Activated CD4-positive, alpha-beta T cell treated with anti-CD3 and anti-CD28 coated beads, Interleukin-2, amount 50 U/mL, for 24 hours (primary cell): Measurements from ENCODE around the gene SYS1.

ENCODE experiments used
- DNase-seq, 2 donors: peaks; one replicate each; pipeline ENCODE4 v3.0.0-alpha.2; 2020; ENCODE audit warnings: low read depth in 1 of 2, low spot score in 1 of 2

SYS1 gene

DNA sequence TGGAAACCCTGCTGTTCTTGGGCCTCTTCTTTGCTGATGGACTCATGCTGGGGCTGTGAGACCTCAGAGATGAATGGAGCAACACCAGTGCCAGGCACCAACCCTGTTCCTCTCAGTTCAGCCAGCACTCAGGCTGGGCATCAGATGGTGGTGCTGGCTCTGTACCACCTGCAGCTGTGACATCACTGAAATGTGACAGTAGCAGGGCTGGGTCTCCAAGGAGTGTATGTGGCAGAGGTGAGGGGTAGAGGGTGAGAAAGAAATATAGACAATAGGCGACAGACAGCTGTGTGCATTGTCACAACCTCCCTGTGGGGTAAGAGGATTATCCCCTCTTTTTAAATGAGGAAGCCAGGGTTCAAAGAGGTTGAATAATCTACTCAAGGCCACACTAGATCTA, 15.2 kb downstream of the SYS1 start, which contains the start of gene TP53TG5:
TP53TG5 (minus strand) TSS at position 135 of the 400 bp plus-strand sequence; CDS start at position 46, 89 bp downstream.
- DNase-seq = no peak

DNA sequence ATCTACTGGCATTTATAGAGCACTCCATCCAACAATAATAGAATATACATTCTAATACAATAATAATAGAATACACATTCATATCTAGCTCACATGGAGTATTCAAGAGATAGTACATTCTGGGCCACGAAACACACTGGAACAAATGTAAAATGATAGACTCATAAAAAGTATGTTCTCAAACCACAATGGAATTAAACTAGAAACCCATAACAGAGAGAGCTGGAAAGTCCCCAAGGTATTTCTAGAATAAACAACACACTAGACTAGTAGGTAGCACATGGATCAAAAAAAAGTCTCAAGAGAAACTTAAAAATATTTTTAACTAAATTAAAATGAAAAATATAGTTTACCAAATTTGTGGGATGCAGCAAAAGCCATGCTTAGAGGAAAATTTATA, 24.3 kb downstream of the SYS1 start:
- DNase-seq = no peak

DNA sequence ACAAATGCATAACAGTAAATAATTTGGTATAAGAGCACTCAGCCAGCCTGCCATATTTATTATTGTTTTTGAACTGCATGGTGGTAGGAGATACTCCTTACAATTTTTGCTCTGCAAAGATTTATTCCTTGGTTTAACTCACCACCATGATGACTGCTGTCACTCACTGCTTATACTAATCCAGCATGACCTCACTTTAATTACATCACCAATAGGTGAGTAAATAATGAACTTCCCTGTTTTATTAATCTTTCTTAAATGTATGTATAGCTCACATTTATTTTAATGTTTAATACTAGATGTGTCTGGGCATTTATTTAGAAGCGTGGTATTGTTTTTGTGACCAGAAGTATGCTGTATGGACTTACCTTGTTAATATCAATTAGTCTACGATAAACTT, 28.0 kb downstream of the SYS1 start:
- DNase-seq = no peak

DNA sequence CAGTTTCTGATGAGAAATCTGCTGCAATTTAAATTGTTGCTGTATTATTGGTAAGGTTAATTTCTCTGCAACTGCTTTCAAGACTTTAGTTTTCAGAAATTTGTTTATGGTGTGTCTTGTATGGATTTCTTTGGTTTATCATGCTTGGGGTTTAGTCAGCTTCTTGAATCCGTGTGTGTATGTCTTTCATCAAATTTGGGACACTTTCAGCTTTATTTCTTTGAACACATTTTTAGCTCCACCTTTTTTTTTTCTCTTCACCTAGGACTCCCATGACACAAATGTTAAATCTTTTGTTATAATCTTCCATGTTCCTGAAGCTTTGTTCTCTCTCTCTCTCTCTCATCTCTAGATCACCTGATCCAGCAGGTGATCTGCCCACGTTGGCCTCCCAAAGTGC, 28.6 kb downstream of the SYS1 start:
- no peak for DNase-seq

DNA sequence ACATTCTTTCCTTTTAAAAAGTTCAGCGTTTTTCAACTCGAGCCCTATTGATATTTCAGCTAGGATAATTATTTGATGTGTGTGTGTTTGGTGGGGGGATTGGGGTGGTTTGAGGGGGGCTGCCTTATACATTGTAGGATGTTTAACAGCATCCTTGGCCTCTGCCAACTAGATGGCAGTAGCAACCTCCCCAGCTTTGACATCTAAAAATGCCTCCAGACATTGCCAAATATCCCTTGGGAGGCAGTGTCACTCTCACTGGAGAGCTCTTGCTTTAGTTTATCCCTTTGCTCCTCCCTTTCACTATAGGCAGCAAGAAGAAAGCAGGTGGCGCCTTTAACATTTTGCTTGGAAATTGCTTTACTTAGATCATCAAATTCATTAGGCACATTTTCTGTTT, 29.8 kb downstream of the SYS1 start:
- no peak for DNase-seq

DNA sequence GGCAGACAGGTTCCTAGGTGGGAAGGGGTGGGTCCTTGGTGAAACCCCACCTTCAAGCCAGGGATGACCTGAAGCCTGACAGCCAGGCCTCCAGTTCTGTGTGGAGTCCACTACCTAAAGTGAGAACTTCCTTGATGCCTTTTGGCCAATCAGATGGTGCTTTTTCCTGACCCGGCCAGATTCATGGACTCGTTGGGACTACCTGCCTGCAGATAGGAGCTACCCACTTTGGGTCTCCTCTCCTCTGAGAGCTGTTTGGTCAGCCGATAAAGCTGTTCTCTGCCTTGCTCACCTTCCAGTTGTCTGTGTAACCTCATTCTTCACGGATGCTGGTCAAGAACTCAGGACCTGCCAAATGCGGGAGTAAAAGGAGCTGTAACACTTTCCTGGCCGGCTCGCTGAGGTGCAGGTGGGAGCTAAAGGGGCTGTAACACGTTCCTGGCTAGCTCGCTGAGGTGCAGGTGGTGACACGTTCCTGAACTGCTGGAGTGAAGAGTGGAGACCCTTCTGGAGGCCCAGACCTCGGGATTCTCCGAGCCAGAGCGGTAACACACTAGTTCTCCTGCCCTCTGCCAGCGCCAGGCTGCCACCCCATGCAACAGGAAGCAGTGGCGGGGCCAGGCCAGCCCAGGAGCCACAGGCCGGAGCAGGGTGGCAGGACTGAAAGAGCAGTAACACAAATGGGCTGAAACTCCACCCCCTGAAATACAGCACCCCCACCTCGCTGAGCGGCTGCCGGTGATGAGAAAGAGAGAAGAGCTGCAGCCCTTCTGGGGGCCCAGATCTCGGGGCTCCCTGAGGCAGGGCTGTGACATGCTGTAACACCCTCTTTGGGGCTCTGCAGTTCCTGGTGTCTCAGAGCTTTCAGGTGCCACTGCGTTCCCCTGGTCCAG, 31.5 kb downstream of the SYS1 start:
- DNase-seq = no peak

DNA sequence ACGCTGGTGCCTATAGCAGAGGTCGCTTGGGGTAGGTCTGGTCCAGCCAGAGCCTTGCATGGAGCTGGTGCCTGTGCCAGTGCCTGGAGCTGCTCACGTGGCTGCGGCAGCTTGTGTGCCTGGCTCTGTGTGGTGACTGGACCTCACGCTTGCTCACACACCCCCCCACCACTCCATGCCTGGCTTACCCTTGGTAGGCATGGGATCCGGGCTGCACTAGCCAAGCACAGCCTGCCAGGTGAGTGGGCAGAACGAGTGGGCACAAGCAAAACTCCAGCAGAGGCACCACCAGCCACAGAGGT, 32.1 kb downstream of the SYS1 start:
- DNase-seq = no peak

DNA sequence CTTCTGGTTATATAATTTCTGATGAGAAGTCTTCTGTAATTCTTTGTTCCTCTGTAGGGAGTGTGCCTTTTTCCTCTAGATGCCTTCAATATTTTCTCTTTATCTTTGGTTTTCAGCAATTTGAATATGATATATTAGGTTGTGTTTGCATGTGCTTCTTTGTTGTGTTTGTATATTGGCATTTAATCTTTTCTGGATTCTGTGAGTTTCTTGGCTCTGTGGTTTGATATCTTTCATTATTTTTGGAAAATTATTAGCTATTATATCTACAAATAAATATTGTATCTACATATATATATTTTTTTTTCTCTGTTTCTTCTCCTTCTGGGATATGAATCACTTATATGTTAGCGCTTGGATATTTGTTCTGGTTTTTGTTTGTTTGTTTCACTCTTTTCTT, 36.1 kb downstream of the SYS1 start:
- DNase-seq = no peak

DNA sequence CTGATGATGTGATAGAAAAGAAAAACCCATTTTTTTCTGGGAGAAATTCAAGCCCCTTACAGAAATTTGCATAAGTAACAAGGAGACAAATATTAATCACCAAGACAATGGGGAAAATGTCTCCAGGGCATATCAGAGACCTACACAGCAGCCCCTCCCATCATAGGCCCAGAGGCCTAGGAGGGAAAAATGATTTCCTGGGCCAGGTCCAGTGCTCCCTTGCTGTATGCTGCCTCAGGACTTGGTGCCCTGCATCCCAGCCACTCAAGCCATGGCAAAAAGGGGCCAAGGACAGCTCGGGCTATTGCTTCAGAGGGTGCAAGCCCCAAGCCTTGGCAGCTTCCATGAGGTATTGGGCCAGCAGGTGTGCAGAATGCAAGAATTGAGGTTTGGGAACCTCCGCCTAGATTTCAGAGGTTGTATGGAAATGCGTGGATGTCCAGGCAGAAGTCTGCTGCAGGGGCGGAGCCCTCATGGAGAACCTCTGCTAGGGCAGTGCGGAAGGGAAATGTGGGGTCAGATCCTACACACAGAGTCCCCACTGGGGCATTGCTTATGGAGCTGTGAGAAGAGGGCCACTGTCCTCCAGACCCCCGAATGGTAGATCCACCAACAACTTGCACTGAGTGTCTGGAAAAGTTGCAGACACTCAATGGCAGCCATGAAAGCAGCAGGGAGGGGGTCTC, 37.5 kb downstream of the SYS1 start:
- DNase-seq = no peak

DNA sequence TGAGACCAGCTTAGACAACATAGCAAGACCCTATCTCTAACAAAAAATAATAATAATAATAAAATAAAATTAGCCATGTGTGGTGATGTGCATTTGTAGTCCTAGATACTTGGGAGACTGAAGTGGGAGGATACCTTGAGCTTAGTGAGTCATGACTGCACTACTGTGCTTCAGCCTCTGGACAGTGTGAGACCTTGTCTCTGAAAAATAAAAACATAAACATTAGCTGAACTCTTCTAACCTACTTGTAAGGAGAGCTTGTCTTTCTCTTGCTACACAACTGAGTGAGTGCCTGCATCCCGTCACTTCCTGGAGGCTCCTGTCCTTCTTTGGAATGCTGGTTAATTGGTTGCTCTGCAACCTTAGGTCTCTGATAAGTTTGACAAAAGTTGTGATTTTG, 40.0 kb downstream of the SYS1 start:
- DNase-seq = no peak

DNA sequence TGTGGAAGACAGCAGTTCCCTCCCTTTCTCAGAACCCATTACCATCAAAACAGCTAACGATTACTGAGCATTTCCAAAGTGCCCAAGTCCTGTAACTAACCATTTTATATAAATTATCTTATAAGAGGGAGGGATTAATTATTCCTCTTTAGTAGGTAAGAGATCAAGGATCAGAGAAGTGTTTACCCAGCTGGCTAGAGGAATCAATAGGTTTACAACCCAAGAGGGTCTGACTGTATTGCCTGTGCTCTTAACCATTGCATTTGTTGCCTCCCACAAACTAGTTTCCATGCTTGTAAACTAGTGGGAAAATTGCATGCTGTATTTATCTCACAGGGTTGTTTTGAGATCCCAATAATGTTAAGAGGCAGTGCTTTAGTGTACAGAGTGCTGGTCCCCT, 41.5 kb downstream of the SYS1 start:
- no peak for DNase-seq

DNA sequence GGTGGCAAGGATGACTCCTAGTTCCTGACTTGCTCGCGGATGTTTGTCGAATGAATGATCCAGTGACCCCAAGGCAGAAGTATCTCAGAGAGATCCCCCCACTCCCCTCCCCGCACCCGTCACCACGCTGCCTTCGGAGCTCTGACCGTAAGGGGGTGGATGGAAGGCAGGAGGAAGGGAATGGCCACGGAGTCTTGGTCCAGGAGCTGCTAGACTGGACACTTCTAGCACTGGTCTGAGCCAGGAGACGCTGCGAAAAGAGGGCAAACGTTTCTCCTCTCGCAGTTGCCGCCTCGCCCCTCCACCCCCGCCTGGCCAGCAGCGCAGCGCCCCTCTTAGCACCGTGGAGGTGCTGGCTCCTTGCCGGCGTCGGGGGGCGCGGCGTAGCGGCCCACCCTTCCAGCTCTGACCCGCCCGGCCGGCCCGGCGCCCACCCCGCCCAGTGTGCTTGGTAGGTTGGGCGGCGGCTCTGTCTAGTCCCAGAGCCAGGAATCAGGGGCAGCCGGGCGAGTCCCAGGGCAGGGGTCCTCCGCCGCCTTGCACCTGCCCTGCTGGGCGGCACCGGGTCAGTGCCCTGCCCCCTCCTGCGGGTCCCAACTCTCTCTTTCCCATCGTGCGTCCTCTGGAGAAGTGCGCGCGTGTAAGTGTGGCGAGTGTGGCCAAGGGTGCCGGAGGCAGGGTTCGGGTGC, 42.8 kb downstream of the SYS1 start:
- no peak for DNase-seq

DNA sequence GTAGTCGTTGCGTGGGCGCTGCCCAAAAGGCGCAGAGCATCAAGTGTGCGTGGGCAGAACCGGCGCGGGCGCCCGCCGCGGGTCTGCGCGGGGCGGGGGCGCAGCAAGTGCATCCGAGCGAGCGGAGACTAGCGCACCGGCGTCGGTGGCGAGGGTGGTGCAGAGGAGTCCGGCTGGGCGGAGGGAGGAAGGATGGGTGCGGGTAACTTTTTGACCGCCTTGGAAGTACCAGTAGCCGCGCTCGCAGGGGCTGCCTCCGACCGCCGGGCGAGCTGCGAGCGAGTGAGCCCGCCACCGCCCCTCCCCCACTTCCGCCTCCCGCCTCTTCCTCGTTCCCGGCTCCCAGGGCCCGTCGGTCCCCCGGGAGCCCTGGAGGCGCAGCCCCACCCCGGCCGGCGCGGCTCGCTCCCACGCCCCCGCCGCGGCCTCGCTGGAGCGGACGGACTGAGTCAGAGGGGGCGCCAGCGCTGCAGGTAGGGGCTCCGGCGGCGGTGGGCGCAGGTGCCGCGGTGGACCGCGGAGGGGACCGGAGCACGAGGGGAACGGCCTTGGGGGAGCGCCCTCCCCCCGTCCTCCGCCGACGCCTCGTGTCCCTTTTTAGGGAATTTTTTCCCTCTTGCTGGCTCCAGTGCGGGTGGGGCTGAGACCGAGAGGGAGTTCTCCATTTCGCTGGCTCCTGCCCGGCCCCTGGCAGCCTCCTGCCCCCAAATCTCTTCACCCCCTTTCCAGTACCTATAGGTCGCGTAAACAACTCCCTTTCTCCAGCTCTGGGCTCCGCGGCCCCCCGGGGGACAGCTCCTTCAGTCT, 43.5 kb downstream of the SYS1 start:
- peak in 1 of 2 donors; percentile 33 for DNase-seq

DNA sequence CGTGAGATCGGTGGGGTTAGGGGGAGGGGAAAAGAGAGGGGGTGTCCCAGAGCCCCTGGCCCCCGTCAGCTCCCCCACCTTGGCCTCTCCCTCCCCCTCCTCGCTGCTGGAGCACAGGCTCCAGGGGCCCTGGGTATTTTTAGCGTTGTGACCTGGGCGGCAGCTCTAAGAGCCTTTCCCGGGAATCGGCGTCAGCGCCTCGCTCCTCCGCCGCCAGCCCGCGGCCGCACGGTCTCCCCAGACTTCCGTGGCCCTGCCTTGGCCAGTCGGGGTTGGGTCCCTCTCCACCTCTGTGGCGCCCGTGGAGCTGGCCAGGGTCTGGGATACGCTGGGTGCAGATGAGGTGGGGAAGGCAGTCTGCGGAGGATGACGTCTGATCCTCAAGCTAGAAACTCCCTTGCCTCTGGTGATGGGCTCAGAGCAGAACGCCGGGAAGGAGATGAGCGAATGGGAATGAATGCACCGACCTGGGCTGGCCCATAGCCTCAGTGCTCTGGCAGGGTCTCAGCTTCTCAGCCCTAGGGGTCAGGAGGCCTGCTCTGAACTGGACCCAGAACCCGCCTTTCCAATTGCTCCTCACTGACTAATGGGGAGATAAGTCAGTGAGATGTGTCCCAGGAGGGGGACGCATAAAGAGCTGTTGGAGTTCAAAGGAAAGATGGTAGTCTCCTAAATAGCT, 44.2 kb downstream of the SYS1 start:
- DNase-seq = no peak

DNA sequence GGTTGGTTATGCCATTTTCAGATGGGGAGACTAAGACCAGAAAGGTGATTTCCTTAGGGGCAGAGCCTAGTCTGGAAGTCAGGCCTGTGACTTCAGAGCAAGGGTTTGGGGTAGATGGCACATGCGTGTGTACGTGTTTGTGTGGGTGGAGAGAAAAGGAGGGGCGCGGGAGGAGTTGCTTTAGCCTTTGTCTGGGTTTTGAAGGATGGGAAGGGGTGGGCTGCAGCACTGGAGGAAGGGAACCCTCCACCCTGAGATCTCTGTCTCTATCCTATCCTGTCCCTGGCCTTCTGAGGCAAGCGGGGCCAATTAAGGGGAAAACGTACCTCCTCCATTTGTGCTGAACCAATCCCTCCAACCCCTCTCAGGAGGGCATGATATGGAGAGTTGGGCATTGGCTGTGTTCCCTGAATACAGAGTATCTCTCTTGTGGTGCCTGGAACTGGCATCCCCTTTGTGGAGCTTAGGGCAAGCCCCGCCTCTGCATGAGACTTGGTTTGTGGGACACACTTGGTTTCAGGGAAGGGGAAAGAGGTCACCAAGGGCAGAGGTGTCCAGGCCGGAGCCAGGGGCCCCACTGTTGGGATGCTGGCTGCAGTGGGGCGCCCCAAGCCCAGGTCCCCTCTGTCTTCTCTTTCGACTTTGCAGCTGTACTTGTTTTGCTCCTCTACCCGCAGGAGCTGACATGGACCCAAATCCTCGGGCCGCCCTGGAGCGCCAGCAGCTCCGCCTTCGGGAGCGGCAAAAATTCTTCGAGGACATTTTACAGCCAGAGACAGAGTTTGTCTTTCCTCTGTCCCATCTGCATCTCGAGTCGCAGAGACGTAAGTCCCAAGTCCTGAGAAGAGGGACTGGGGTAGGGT, 45.1 kb downstream of the SYS1 start, which contains the start of gene DBNDD2:
DBNDD2 (plus strand) TSS at position 507 of the 863 bp plus-strand sequence; CDS start at position 686, 179 bp downstream.
- DNase-seq = no peak

DNA sequence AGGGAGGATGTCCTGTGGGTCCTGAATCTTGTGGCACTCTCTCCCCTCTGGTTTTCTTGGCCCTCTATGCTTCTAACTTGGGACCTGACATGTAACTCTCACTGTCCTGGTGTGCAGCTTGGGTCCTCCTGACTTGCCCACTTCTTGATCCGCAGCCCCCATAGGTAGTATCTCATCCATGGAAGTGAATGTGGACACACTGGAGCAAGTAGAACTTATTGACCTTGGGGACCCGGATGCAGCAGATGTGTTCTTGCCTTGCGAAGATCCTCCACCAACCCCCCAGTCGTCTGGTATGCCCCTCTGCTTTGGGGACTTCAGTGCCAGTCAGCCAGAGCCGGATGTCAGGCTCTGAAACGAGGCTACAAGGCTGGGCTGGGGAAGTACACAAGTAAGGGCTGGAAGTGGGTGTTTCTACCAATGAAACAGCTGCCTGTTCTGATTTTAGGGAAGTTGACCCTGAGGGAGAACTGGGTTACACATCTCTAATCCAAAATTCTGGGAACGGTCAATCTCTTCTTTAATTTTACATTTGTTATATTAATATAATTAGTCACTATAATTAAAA, 45.8 kb downstream of the SYS1 start:
- DNase-seq = no peak

DNA sequence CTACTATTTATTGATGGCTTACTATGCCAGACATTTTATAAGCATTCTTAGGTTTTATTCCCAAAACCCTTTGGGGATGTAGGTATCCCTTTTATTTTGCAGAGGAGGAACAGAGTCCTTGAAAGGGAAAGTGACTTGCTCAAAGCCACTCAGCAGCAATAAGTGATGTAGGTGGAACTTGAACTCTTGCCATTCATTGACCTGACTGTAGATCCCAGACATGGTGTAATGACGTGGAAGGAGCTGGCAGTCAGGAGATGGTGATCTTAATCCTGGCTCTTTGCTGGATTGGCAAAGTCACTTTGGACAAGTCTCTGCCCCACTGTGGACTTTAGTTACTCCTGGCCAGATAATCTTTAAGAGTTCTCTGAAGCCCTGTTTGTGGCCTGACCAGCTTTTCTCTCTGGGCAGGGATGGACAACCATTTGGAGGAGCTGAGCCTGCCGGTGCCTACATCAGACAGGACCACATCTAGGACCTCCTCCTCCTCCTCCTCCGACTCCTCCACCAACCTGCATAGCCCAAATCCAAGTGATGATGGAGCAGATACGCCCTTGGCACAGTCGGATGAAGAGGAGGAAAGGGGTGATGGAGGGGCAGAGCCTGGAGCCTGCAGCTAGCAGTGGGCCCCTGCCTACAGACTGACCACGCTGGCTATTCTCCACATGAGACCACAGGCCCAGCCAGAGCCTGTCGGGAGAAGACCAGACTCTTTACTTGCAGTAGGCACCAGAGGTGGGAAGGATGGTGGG, 46.7 kb downstream of the SYS1 start:
- DNase-seq = no peak

DNA sequence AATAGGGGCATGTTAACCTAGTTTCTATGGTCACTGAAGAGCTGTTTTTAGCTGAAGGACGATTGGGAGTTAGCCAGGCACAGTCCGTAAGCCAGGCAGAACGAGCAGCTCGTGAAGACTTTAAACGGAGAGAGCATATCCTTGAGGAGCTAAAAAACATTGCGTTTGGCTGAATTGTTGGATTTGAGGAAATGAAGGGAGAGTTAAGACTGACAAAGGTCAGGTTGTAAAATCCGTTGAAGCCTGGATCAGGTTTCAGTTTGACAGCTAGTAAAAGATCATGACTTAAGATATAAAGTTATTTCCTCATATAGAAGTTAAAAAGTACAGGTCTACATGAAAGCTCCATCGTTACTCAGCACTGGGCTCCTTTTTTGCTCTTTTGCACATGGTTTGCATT, 47.9 kb downstream of the SYS1 start:
- DNase-seq = no peak

DNA sequence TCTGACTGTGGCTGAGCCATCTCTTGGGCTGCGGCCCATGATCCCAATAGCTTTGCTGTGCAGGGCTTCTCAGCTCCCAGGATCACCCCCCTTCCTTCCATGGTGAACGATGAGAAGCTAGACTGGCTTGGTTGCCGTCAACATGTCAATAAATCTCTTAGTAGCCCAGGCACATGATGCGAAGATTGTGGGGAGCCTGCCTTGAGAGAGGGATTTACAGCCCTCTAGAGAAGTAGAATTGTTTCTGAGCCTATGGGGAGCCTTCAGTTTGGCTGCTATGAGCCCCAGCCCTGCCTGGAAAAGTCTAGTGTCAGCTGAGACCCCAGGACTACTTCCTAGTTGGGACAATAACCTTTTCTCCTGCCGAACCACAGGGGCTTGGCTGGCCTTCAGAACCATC, 49.7 kb downstream of the SYS1 start:
- no peak for DNase-seq
